ENCODE measurements around the gene ZFP30.
"Not testable (repeated sequence)": the region's sequence is repeated elsewhere in the genome, so short reads cannot be mapped to it uniquely, and the experiment has no call there.

ZFP30 gene

GRCh38 chr19:37655301-37655688, at the start of gene ZFP30:
Gene ZFP30, minus strand, starts transcription at chr19:37655465. Its CDS starts 7,643 bp downstream, at chr19:37647822.
- peak; percentile 94 for DNase-seq (ENCODE audit: low spot score)

GRCh38 chr19:37699057-37699456, 43.8 kb upstream of the ZFP30 start:
- no peak for DNase-seq (ENCODE audit: low spot score)

- no peak for DNase-seq (ENCODE audit: low spot score)
Observed at GRCh38 chr19:37698216-37698615, 43.0 kb upstream of the ZFP30 start.

GRCh38 chr19:37695144-37695899, 40.1 kb upstream of the ZFP30 start:
- no peak for DNase-seq (ENCODE audit: low spot score)

GRCh38 chr19:37692956-37693620, 37.8 kb upstream of the ZFP30 start:
- DNase-seq (ENCODE audit: low spot score), result no peak

GRCh38 chr19:37691881-37692504, 36.7 kb upstream of the ZFP30 start:
- DNase-seq (ENCODE audit: low spot score), result peak; percentile 91

GRCh38 chr19:37683520-37683919, 28.3 kb upstream of the ZFP30 start:
- DNase-seq (ENCODE audit: low spot score), result no peak

- DNase-seq (ENCODE audit: low spot score), result no peak
Observed at GRCh38 chr19:37669450-37669914, 14.2 kb upstream of the ZFP30 start.

GRCh38 chr19:37657157-37657556, 1.9 kb upstream of the ZFP30 start:
- not testable (repeated sequence) for DNase-seq (ENCODE audit: low spot score)

- peak; percentile 91 for DNase-seq (ENCODE audit: low spot score)
Observed at GRCh38 chr19:37655689-37656371, 565 bp upstream of the ZFP30 start.

GRCh38 chr19:37654629-37655300, 500 bp downstream of the ZFP30 start:
- DNase-seq (ENCODE audit: low spot score), result peak; percentile 72

- no peak for DNase-seq (ENCODE audit: low spot score)
Observed at GRCh38 chr19:37654118-37654517, 1.1 kb downstream of the ZFP30 start.

GRCh38 chr19:37635076-37636056, 19.9 kb downstream of the ZFP30 start:
- DNase-seq (ENCODE audit: low spot score), result no peak

- DNase-seq (ENCODE audit: low spot score), result peak; percentile 79
Observed at GRCh38 chr19:37594982-37595382, 60.3 kb downstream of the ZFP30 start.

GRCh38 chr19:37594304-37594981, 60.8 kb downstream of the ZFP30 start, which contains the start of the genes ZNF540 and ZNF571:
Gene ZNF540, plus strand, starts transcription at chr19:37594876. Its CDS starts 3,572 bp downstream, at chr19:37598448.
Gene ZNF571, minus strand, starts transcription at chr19:37594792. Its CDS starts 8,116 bp downstream, at chr19:37586676.
- DNase-seq (ENCODE audit: low spot score), result peak; percentile 94

GRCh38 chr19:37593996-37594303, 61.3 kb downstream of the ZFP30 start:
- DNase-seq (ENCODE audit: low spot score), result no peak

GRCh38 chr19:37583340-37583739, 71.9 kb downstream of the ZFP30 start:
- DNase-seq (ENCODE audit: low spot score), result no peak

GRCh38 chr19:37572203-37572602, 83.1 kb downstream of the ZFP30 start:
- no peak for DNase-seq (ENCODE audit: low spot score)

GRCh38 chr19:37565370-37565669, 89.9 kb downstream of the ZFP30 start:
- no peak for DNase-seq (ENCODE audit: low spot score)
